Measurements from ENCODE around the gene MPPE1. TPM values are rescaled to one million over a fixed set of nuclear protein-coding genes. Genes with fewer than 3 reads are reported as not detected.

Gene MPPE1
- total and polyA plus RNA-seq, 2 of the 4 experiments (the other 2 are of a cell fraction) = 13.8 to 19.9 TPM

GRCh38 chr18:11851806-11852337, 56.2 kb downstream of the MPPE1 start:
- H3K4me3 ChIP-seq (ENCODE audit: insufficient read depth, low read depth, low read length) = peak overlapping the region; percentile 83
- peak; percentile 4; the same call in 1 of the 2 replicates for ATAC-seq (ENCODE audit: low read depth)
- WGBS, 2 experiments (ENCODE audit: extremely low coverage in 2 of 2, insufficient read length in 1 of 2) = 0% methylated on average over 8 of the region's 23 CpGs; no CpG with 5 or more reads in 1 of the 2 experiments
- intact Hi-C loops (cut with micrococcal nuclease) (loop anchor here (2.0 to 10.0 kb wide), 5 partner anchors 57 to 187 kb away; partner anchors contain the start of genes IMPA2 and MPPE1), dilution Hi-C loops (cut with HindIII; ENCODE audit: low sequenced_read_pairs, unreplicated experiment) (no loop called here), in situ Hi-C loops (cut with MboI; ENCODE audit: low sequenced_read_pairs) (loop anchor here (10.0 kb wide), 1 partner anchor 433 kb away; no protein-coding TSS in a partner anchor)
- TF ChIP-seq MXI1 (IDR thresholded peaks at IDR 0.05; ENCODE audit: borderline replicate concordance, low read depth, low read length) (no peak; the same call in 1 of the 2 replicates), CHD1 (IDR thresholded peaks at IDR 0.05; ENCODE audit: low read depth, low read length) (peak; percentile 98; the same call in 1 of the 2 replicates), USF2 (IDR thresholded peaks at IDR 0.05; ENCODE audit: low read depth, low read length) (peak; percentile 23; the same call in 1 of the 2 replicates)
- peak overlapping the region; percentile 38 for H4K5ac ChIP-seq (ENCODE audit: low read depth, low read length)
- peak overlapping the region; percentile 83 for H2AFZ ChIP-seq (replicated peaks; ENCODE audit: low read length, poor library complexity)
- H3K18ac ChIP-seq (ENCODE audit: low read depth, low read length) = peak overlapping the region; percentile 29; the same call in 1 of the 2 replicates
- peak overlapping the region; percentile 53 for H3K56ac ChIP-seq (ENCODE audit: extremely low read depth, insufficient read depth, low read length)
- no peaks in the 10 kb centered on the region for H3K9me3 ChIP-seq (ENCODE audit: control insufficient read depth, insufficient read depth, low read length)
- H3K23ac ChIP-seq (ENCODE audit: low read depth, low read length) = peak overlapping the region; percentile 82
- peak overlapping the region; percentile 87 for H2AK5ac ChIP-seq (ENCODE audit: low read depth, low read length)
- ChIA-PET CTCF (no interaction called here), POLR2A (ENCODE audit: unreplicated experiment) (no interaction called here)
- peak overlapping the region; percentile 77 for H3K4me2 ChIP-seq (ENCODE audit: low read depth, low read length)
- BruUV-seq (replicated peaks) = TSS peak; percentile 80
- H3K4me1 ChIP-seq (ENCODE audit: control insufficient read depth, insufficient read depth, low read length) = peaks cover 12% of the 10 kb centered on the region
- H3K36me3 ChIP-seq (ENCODE audit: control insufficient read depth, insufficient read depth, low read length) = no peaks in the 10 kb centered on the region; the same call in 1 of the 2 replicates
- H2BK20ac ChIP-seq (ENCODE audit: low read depth, low read length) = no peak overlapping the region
- no peaks in the 10 kb centered on the region for H4K20me1 ChIP-seq (ENCODE audit: insufficient read depth, low read length)
- H2BK120ac ChIP-seq (ENCODE audit: low read depth, low read length) = peak overlapping the region; percentile 31; the same call in 1 of the 2 replicates
- DNase-seq = no peak
- peak overlapping the region; percentile 74; the same call in 1 of the 2 replicates for H4K91ac ChIP-seq (ENCODE audit: insufficient read depth, low read depth, low read length)
- peaks cover 3 to 25% of the 10 kb centered on the region in 2 experiments; a peak in 2 of 4 replicates for H3K79me1 ChIP-seq (ENCODE audit: low read depth in 1 of 2, low read length in 2 of 2)
- H3K9ac ChIP-seq (ENCODE audit: low read depth, low read length) = peak overlapping the region; percentile 91
- H2BK5ac ChIP-seq (ENCODE audit: low read depth, low read length, poor library complexity, severe bottlenecking) = peak overlapping the region; percentile 73
- peak overlapping the region; percentile 43; the same call in 1 of the 3 replicates for H2BK15ac ChIP-seq (ENCODE audit: low read depth, low read length)
- peak overlapping the region; percentile 65 for H3K14ac ChIP-seq (replicated peaks; ENCODE audit: low read depth, low read length)
- peak overlapping the region; percentile 84 for H3K27ac ChIP-seq (ENCODE audit: insufficient read depth, low read length)
- H3K4ac ChIP-seq (ENCODE audit: low read depth, low read length) = peak overlapping the region; percentile 83
- no peaks in the 10 kb centered on the region for H3K27me3 ChIP-seq (ENCODE audit: control insufficient read depth, insufficient read depth, low read length)
- H3K9me1 ChIP-seq (ENCODE audit: insufficient read depth, low read length) = peaks cover 4% of the 10 kb centered on the region; the same call in 1 of the 2 replicates
- H2AK9ac ChIP-seq (replicated peaks; ENCODE audit: low read depth, low read length, poor library complexity) = peak overlapping the region; percentile 59
- peak overlapping the region; percentile 87 to 89; a peak in 3 of 4 replicates for H4K8ac ChIP-seq (ENCODE audit: low read depth in 2 of 2, low read length in 2 of 2)

All from IMR-90 (cell line).